Erythroblast (primary cell): ENCODE measurements around the gene COPS3.

Experiments used
- GATA1 ChIP-seq: IDR thresholded peaks from 2 replicates; pipeline ENCODE4 v1.6.1; 2011; ENCODE audit warnings: low read depth, mild to moderate bottlenecking, control low read depth, low read length, moderate library complexity
- POLR2A ChIP-seq: IDR thresholded peaks from 2 replicates; pipeline ENCODE4 v1.6.1; 2011; ENCODE audit warnings: mild to moderate bottlenecking, low read length

- TF ChIP-seq POLR2A (peak; percentile 87), GATA1 (no peak)
Observed at GRCh38 chr17:17304521-17304985, 23.5 kb upstream of the COPS3 start.
